Lower lobe of right lung (tissue), 2 donors: Measurements from ENCODE around the gene HLA-A. TPM values are rescaled to one million over a fixed set of nuclear protein-coding genes. Genes with fewer than 3 reads are reported as not detected.
"Not testable (repeated sequence)": the region's sequence is repeated elsewhere in the genome, so short reads cannot be mapped to it uniquely, and the experiment has no call there.

ENCODE experiments used
- ATAC-seq, 2 donors: fragments of 200-7000 bp; cut with Tn5 transposase; one replicate each; pipeline ENCODE4 v1.9.1; 2020 to 2022; ENCODE audit warnings: mild to moderate bottlenecking in 2 of 2, moderate library complexity in 2 of 2
- DNase-seq: peaks from one replicate; pipeline ENCODE4 v3.0.0-alpha.2; 2020
- H3K27ac ChIP-seq: fragments of 200-600 bp; one replicate; pipeline ENCODE4 v1.8.0; 2022
- H3K27me3 ChIP-seq: fragments of 200-600 bp; one replicate; pipeline ENCODE4 v1.8.0; 2022; ENCODE audit warnings: low read depth
- H3K36me3 ChIP-seq: fragments of 200-600 bp; one replicate; pipeline ENCODE4 v1.8.0; 2022; ENCODE audit warnings: mild to moderate bottlenecking
- H3K4me1 ChIP-seq: fragments of 200-600 bp; one replicate; pipeline ENCODE4 v1.8.0; 2022
- H3K4me3 ChIP-seq: fragments of 200-600 bp; one replicate; pipeline ENCODE4 v1.8.0; 2022; ENCODE audit warnings: mild to moderate bottlenecking
- H3K9me3 ChIP-seq: fragments of 200-600 bp; one replicate; pipeline ENCODE4 v1.8.0; 2022
- CTCF ChIP-seq: fragments of 200-600 bp; IDR thresholded peaks from one replicate; pipeline ENCODE4 v1.8.0; 2022; ENCODE audit warnings: antibody characterized with exemption, mild to moderate bottlenecking
- intact Hi-C: fragments of 100-400 bp; cut with DNase I; formaldehyde crosslinking; loops from one replicate; pipeline ENCODE4 v1.11.0; 2022
- total RNA-seq: library from RNA; stranded (reverse); fragmentation: NEBNext Ultra II Directional; extraction: Animal tissue kit (Norgen Biotek cat#: 25700); gene quantifications from one replicate; pipeline ENCODE4 v1.2.1, GENCODE V29; 2021
- donor health status: DM: no; HTN: yes; CAD: no; lungs with severe emphysema.

Gene HLA-A
- total RNA-seq, 1 donor from 2014 or later = 1,064 TPM

GRCh38 chr6:29925727-29926412 lies 16.5 kb upstream of the HLA-A start:
- H3K9me3 ChIP-seq = no peaks in the 10 kb centered on the region
- peak overlapping the region; percentile 98 for H3K27ac ChIP-seq
- DNase-seq (no peak), ATAC-seq (peak; percentile 64 to 66)
- peak overlapping the region; percentile 77 for H3K4me3 ChIP-seq
- H3K4me1 ChIP-seq = peaks cover 11% of the 10 kb centered on the region
- H3K36me3 ChIP-seq = no peaks in the 10 kb centered on the region
- no peak for TF ChIP-seq CTCF
- H3K27me3 ChIP-seq = no peaks in the 10 kb centered on the region
- intact Hi-C loops = no loop called here

GRCh38 chr6:29926413-29927274 lies 15.7 kb upstream of the HLA-A start:
- Histone ChIP-seq H3K9me3 (no peaks in the 10 kb centered on the region), H3K36me3 (no peaks in the 10 kb centered on the region), H3K4me1 (peaks cover 11% of the 10 kb centered on the region), H3K4me3 (peak overlapping the region; percentile 77), H3K27ac (peak overlapping the region; percentile 98), H3K27me3 (no peaks in the 10 kb centered on the region)
- TF ChIP-seq CTCF = no peak
- ATAC-seq (peak; percentile 93), DNase-seq (peak; percentile 91)
- intact Hi-C loops = no loop called here

- ATAC-seq (no peak), DNase-seq (no peak)
- peak overlapping the region; percentile 98 for H3K27ac ChIP-seq
- peaks cover 11% of the 10 kb centered on the region for H3K4me1 ChIP-seq
- H3K9me3 ChIP-seq = no peaks in the 10 kb centered on the region
- H3K4me3 ChIP-seq = peak overlapping the region; percentile 77
- no peak for TF ChIP-seq CTCF
- H3K27me3 ChIP-seq = no peaks in the 10 kb centered on the region
- H3K36me3 ChIP-seq = no peaks in the 10 kb centered on the region
- intact Hi-C loops = no loop called here
Observed at GRCh38 chr6:29927275-29927569, 15.1 kb upstream of the HLA-A start.

GRCh38 chr6:29927841-29928388 lies 14.4 kb upstream of the HLA-A start:
- Histone ChIP-seq H3K4me1 (peaks cover 11% of the 10 kb centered on the region), H3K9me3 (no peaks in the 10 kb centered on the region), H3K27ac (no peak overlapping the region), H3K36me3 (no peaks in the 10 kb centered on the region), H3K27me3 (no peaks in the 10 kb centered on the region), H3K4me3 (no peak overlapping the region)
- DNase-seq = no peak
- intact Hi-C loops = no loop called here
- no peak for TF ChIP-seq CTCF
- ATAC-seq = no peak

- H3K27me3 ChIP-seq, H3K4me3 ChIP-seq, H3K36me3 ChIP-seq, H3K4me1 ChIP-seq, ATAC-seq, DNase-seq, intact Hi-C loops, H3K27ac ChIP-seq, H3K9me3 ChIP-seq: not testable (repeated sequence)
Observed at GRCh38 chr6:29930047-29930446, 12.3 kb upstream of the HLA-A start.

- no peak for DNase-seq
- Histone ChIP-seq H3K36me3 (no peaks in the 10 kb centered on the region), H3K9me3 (no peaks in the 10 kb centered on the region), H3K27me3 (no peaks in the 10 kb centered on the region), H3K4me1 (no peaks in the 10 kb centered on the region), H3K4me3 (no peak overlapping the region), H3K27ac (no peak overlapping the region)
- intact Hi-C loops = no loop called here
- no peak for ATAC-seq
- TF ChIP-seq CTCF = no peak
Observed at GRCh38 chr6:29933955-29934354, 8.4 kb upstream of the HLA-A start.
